Esophagus mucosa (tissue), 1 donor: ENCODE results near the gene SF3B2. TPM values are rescaled to one million over a fixed set of nuclear protein-coding genes. Genes with fewer than 3 reads are reported as not detected.
"Not testable (repeated sequence)": the region's sequence is repeated elsewhere in the genome, so short reads cannot be mapped to it uniquely, and the experiment has no call there.

Experiments used
- ATAC-seq: fragments of 200-7000 bp; cut with Tn5 transposase; one replicate; pipeline ENCODE4 v1.9.1; 2020
- total RNA-seq: library from RNA; stranded (reverse); gene quantifications from one replicate; pipeline ENCODE4 v1.2.4, GENCODE V29; 2023
- donor health status: DM: yes; HTN: yes; CAD: no.

Gene SF3B2
- total RNA-seq, 1 donor from 2014 or later = 76.7 TPM

DNA sequence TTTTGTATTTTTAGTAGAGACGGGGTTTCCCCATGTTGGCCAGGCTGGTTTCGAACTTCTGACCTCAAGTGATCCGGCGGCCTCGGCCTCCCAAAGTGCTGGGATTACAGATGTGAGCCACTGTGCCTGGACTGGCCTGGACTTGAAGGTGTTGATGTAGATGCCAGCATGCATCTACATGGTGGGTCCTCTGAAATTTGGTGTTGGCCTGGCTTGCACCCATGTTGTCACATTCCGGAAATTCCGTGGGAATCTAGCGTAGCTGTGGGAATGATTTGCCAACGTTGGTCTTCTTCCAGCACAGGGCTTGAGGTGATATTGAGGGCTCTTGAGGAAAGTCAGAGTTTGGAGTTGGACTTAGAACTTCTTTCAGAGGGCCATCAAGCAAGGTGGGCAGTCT is 24.4 kb downstream of the SF3B2 start:
- ATAC-seq = no peak

GRCh38 chr11:66077927-66078326 is 25.8 kb downstream of the SF3B2 start:
- no peak for ATAC-seq

DNA sequence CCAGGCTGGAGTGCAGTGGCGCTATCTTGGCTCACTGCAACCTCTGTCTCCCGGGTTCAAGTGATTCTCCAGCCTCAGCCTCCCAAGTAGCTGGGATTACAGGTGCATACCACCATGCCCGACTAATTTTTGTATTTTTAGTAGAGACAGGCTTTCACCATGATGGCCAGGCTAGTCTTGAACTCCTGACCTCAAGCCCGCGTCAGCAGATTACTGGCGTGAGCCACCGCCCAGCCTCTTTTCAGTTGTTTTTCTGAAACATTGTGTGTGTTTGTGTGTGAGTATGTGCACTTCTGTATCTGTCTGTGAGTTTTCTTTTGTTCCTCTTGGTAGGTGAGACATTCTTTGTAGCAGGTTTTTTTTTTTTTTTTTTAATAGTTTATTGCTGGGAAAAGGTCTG is 26.8 kb downstream of the SF3B2 start:
- ATAC-seq = not testable (repeated sequence)

DNA sequence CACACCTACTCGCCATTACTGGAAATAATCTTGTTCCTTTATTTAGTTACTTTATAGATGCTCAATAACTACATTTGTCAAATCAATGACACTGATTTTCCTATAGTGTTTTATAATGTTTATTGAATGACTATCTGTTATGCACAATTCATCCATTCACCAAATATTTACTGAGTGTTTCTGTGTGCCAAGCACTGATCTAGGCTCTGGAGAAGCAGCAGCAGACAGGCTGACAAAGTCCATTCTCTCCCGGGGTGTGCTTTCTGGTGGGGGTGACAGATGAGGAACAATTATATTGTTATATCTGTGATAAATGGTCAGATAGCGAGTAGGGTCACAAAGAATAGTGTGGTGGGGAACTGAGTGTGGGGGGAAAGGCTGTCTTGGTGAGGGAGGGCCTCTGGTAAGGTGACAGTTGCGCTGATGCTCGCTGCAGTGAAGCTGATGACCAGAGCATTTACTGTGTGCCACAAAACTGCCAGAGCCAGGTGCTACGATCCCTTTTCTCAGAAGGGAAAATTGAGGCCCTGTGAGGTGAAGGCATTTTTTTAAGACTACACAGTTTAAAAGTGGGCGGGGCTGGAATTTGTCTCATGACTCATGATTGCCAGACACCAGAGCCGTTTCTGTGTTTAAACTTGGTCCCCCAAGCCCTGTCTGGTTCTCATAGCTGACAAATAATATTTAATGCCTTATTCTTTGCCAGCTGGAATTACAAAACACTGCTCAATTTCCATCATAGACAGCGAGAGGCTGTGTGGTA is 28.1 kb downstream of the SF3B2 start:
- peak; percentile 73 for ATAC-seq

- peak; percentile 90 for ATAC-seq
These were observed 29.3 kb downstream of the SF3B2 start for GRCh38 chr11:66081505-66081904.

DNA sequence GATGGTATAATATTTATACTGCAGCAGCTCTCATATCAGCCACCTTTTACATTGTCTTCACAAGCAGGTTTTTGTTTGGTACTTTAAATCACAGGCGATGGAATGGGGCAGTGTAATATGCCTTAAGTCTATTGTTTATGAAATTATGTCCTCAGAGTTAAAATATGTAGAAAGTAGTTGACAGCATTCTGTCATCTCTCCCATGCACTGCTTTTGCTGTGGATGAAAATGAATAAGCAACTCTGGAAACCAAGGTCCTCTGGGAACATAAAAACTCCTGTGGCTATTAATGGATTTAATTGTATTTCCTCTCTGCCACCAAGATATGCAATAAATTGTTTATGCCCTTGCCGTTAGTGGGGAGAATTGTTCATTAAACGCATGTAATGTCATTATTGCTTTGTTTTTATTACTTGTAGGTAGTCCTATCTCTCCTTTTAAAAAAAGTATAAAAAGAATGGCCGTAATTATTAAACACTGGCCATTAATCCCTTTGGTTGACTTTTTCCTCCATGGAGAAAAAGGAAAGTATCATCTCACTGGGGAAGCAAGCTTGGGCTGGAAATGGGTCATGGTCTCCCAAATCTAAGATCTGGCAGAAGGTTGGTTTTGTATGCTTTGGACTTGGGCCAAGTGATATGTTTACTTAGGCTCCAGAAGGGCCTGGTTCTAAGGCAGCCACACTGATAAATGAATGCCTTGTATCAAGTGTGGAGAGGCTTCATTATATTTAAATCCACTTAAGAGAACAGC is 31.0 kb downstream of the SF3B2 start:
- no peak for ATAC-seq

- no peak for ATAC-seq
These were observed 31.6 kb downstream of the SF3B2 start for GRCh38 chr11:66083767-66084166.

- ATAC-seq = no peak
These were observed 32.8 kb downstream of the SF3B2 start for GRCh38 chr11:66084821-66085475.

- ATAC-seq = peak; percentile 25
These were observed 35.2 kb downstream of the SF3B2 start for GRCh38 chr11:66087148-66087908.

- no peak for ATAC-seq
These were observed 36.9 kb downstream of the SF3B2 start for GRCh38 chr11:66089067-66089466.

DNA sequence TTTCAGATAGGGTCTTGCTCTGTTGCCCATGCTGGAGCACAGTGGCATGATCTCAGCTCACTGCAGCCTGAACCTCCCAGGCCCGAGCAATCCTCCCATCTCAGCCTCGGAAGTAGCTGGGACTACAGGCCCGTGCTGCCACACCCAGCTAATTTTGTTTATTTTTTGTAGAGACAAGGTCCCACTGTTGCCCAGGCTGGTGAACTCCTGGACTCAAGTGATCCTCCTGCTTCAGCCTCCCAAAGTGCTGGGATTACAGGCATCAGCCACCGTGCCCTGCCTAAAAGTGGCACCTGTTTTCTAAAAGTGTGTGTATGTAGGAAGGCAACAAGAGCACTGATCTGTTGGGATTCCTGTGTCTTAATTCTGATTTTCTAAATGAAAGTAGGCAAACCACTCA is 38.1 kb downstream of the SF3B2 start:
- ATAC-seq = no peak

GRCh38 chr11:66092125-66092524 is 40.0 kb downstream of the SF3B2 start:
- ATAC-seq = not testable (repeated sequence)

DNA sequence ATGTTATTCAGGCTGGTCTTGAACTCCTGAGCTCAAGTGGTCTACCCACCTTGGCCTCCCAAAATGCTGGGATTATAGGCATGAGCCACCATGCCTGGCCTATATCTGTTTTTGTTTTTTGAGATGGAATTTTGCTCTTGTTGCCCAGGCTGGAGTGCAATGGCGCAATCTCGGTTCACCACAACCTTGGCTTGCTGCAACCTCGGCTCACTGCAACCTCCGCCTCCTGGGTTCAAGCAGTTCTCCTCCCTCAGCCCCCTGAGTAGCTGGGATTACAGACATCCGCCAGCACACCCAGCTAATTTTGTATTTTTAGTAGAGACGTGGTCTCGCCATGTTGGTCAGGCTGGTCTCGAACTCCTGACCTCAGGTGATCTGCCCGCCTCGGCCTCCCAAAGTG is 47.6 kb downstream of the SF3B2 start:
- not testable (repeated sequence) for ATAC-seq

GRCh38 chr11:66100272-66101065 is 48.3 kb downstream of the SF3B2 start:
- ATAC-seq = peak; percentile 86

DNA sequence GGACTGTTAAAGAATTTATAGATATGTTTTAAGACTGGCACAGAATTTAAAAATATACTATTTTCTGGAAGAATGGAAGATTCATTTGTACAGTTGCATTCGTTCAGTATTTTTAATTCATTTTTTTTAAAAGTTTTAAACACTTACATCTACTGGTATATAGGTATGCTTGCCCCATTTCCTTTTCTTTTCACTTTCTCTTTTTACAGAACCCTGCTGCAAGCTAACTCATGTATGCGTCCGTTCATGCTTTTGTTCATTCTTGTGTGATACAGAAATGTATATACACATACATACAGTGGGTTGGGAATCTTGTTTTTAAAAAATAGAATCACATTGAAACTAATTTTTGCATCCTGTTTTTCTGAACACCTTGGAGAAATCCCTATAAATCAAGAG is 48.9 kb downstream of the SF3B2 start:
- no peak for ATAC-seq

DNA sequence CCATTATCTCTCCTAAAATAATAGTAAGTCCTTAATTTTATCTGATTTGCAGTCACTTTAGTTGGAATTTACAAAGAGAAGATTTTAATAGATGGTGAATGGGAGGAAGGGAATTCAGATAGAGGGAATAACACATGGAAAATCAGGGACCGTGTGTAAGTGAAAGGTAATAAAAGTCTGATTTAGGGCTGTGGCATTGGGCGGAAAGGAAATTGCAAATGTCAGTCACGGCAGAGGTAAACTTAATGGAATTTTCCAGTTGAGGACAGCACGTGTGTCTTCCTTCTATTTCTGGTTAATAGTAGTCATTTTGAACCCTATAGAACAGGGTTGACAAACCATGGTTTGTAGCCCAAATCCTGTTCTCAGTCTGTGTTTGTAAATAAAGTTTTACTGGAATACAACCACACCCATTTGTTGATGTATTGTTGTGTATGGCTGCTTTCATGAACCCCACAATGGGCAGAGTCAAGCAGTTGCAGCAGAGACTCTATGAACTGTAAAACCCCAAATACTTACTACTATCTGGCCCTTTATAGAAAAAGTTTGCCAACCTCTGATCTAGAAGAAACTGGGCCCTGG is 52.0 kb downstream of the SF3B2 start:
- no peak for ATAC-seq

GRCh38 chr11:66106786-66107599 is 54.8 kb downstream of the SF3B2 start:
- no peak for ATAC-seq

- no peak for ATAC-seq
These were observed 55.7 kb downstream of the SF3B2 start for GRCh38 chr11:66107600-66108510.

DNA sequence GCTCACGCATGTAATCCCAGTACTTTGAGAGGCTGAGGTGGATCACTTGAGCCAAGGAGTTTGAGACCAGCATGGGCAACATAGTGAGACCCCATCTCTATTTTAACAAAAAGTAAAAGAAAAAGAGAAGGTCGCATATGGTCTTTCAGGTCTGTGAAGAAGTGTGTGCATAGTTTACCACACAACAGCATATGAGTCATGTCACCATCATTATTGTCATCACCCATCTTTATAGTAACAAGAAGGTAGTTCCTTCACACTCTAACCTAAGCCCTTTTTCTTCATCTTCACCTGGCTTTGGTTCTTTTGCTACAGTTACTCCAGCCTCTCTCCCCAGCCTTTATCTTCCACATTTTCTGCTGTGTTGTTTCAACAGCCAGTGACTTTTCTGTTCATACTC is 57.1 kb downstream of the SF3B2 start:
- ATAC-seq = no peak
